ENCODE data around the gene SLAMF8. TPM values are rescaled to one million over a fixed set of nuclear protein-coding genes. Genes with fewer than 3 reads are reported as not detected.

The SLAMF8 gene
- total and polyA plus RNA-seq, 4 donors, result 5.2 to 67.0 (median 28.4) TPM

GRCh38 chr1:159828581-159829272 lies 2.1 kb downstream of the SLAMF8 start:
- Histone ChIP-seq H3K4me3 (no peak overlapping the region), H3K27me3 (ENCODE audit: control insufficient read depth in 3 of 3, insufficient read depth in 3 of 3, low read length in 2 of 3) (no peaks in the 10 kb centered on the region), H3K9ac (ENCODE audit: insufficient read depth in 1 of 2, low read length in 2 of 2) (no peak overlapping the region), H3K27ac (ENCODE audit: low read depth in 1 of 2, low read length in 1 of 2) (no peak overlapping the region), H3K4me1 (ENCODE audit: control insufficient read depth in 5 of 5, insufficient read depth in 5 of 5, low read length in 5 of 5) (peaks cover 0 to 23% (median 0%) of the 10 kb centered on the region in 5 donors), H3K9me3 (ENCODE audit: control insufficient read depth in 4 of 4, insufficient read depth in 3 of 4, low read length in 3 of 4) (no peaks in the 10 kb centered on the region), H3K36me3 (ENCODE audit: control insufficient read depth in 4 of 4, insufficient read depth in 4 of 4, low read length in 4 of 4) (no peaks in the 10 kb centered on the region)
- DNase-seq, result no peak
- 62 to 77% methylated on average over 11 of the region's 11 CpGs for WGBS, 2 donors
- TF ChIP-seq, protein P1, sequence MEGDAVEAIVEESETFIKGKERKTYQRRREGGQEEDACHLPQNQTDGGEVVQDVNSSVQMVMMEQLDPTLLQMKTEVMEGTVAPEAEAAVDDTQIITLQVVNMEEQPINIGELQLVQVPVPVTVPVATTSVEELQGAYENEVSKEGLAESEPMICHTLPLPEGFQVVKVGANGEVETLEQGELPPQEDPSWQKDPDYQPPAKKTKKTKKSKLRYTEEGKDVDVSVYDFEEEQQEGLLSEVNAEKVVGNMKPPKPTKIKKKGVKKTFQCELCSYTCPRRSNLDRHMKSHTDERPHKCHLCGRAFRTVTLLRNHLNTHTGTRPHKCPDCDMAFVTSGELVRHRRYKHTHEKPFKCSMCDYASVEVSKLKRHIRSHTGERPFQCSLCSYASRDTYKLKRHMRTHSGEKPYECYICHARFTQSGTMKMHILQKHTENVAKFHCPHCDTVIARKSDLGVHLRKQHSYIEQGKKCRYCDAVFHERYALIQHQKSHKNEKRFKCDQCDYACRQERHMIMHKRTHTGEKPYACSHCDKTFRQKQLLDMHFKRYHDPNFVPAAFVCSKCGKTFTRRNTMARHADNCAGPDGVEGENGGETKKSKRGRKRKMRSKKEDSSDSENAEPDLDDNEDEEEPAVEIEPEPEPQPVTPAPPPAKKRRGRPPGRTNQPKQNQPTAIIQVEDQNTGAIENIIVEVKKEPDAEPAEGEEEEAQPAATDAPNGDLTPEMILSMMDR (IDR thresholded peaks at IDR 0.05; ENCODE audit: control extremely low read depth, extremely low read depth), result no peak
- ATAC-seq (ENCODE audit: insufficient read depth, low FRiP score), result no peak

GRCh38 chr1:159829273-159829634 lies 2.6 kb downstream of the SLAMF8 start:
- Histone ChIP-seq H3K27me3 (ENCODE audit: control insufficient read depth in 3 of 3, insufficient read depth in 3 of 3, low read length in 2 of 3) (no peaks in the 10 kb centered on the region), H3K4me3 (no peak overlapping the region), H3K27ac (ENCODE audit: low read depth in 1 of 2, low read length in 1 of 2) (no peak overlapping the region), H3K9me3 (ENCODE audit: control insufficient read depth in 4 of 4, insufficient read depth in 3 of 4, low read length in 3 of 4) (no peaks in the 10 kb centered on the region), H3K4me1 (ENCODE audit: control insufficient read depth in 5 of 5, insufficient read depth in 5 of 5, low read length in 5 of 5) (peaks cover 0 to 23% (median 0%) of the 10 kb centered on the region in 5 donors), H3K36me3 (ENCODE audit: control insufficient read depth in 4 of 4, insufficient read depth in 4 of 4, low read length in 4 of 4) (peaks cover 0 to 4% (median 0%) of the 10 kb centered on the region in 4 donors), H3K9ac (ENCODE audit: insufficient read depth in 1 of 2, low read length in 2 of 2) (no peak overlapping the region)
- peak in 2 of 3 donors; percentile 34 to 41 for DNase-seq
- WGBS, 2 donors, result 6 to 36% methylated on average over 3 of the region's 3 CpGs
- ATAC-seq (ENCODE audit: insufficient read depth, low FRiP score), result peak; percentile 59
- TF ChIP-seq, protein P1 (IDR thresholded peaks at IDR 0.05; ENCODE audit: control extremely low read depth, extremely low read depth), result no peak

GRCh38 chr1:159829822-159830465 lies 3.3 kb downstream of the SLAMF8 start:
- Histone ChIP-seq H3K4me3 (no peak overlapping the region), H3K4me1 (ENCODE audit: control insufficient read depth in 5 of 5, insufficient read depth in 5 of 5, low read length in 5 of 5) (peaks cover 0 to 23% (median 0%) of the 10 kb centered on the region in 5 donors), H3K27ac (ENCODE audit: low read depth in 1 of 2, low read length in 1 of 2) (no peak overlapping the region), H3K36me3 (ENCODE audit: control insufficient read depth in 4 of 4, insufficient read depth in 4 of 4, low read length in 4 of 4) (peaks cover 0 to 4% (median 0%) of the 10 kb centered on the region in 4 donors), H3K9me3 (ENCODE audit: control insufficient read depth in 4 of 4, insufficient read depth in 3 of 4, low read length in 3 of 4) (no peaks in the 10 kb centered on the region), H3K27me3 (ENCODE audit: control insufficient read depth in 3 of 3, insufficient read depth in 3 of 3, low read length in 2 of 3) (no peaks in the 10 kb centered on the region), H3K9ac (ENCODE audit: insufficient read depth in 1 of 2, low read length in 2 of 2) (no peak overlapping the region)
- WGBS, 2 donors, result 84 to 92% methylated on average over 18 of the region's 18 CpGs
- ATAC-seq (ENCODE audit: insufficient read depth, low FRiP score) (no peak), DNase-seq (peak; percentile 42 to 60 (median 47))
- TF ChIP-seq, protein P1 (IDR thresholded peaks at IDR 0.05; ENCODE audit: control extremely low read depth, extremely low read depth), result no peak
